Keratinocyte (primary cell): ENCODE results near the gene CRHR2. TPM values are rescaled to one million over a fixed set of nuclear protein-coding genes. Genes with fewer than 3 reads are reported as not detected.

Source experiments
- DNase-seq: peaks from one replicate; pipeline ENCODE4 v3.0.0-alpha.2; 2011; ENCODE audit warnings: low read depth, missing footprints, low spot score
- FAIRE-seq: peaks from 2 replicates; lab custom pipeline; 2011; peaks lifted over from hg19 to GRCh38; lab: Jason Lieb, UNC
- H2AFZ ChIP-seq: 2 replicates; pipeline ENCODE4 v1.6.0; 2012; ENCODE audit warnings: low read length, control low read depth, inconsistent platforms; ENCODE audit not compliant: control insufficient read depth
- H3K27ac ChIP-seq: 2 replicates; pipeline ENCODE4 v1.5.1; 2011; ENCODE audit warnings: low read length; ENCODE audit not compliant: control insufficient read depth, insufficient read depth
- H3K27me3 ChIP-seq: 3 replicates; pipeline ENCODE4 v1.6.0; 2011; ENCODE audit warnings: low read length; ENCODE audit not compliant: control insufficient read depth, insufficient read depth; ENCODE audit errors: extremely low read depth
- H3K36me3 ChIP-seq, 2 experiments: 2 replicates in 1 of 2; 3 replicates in 1 of 2; pipeline ENCODE4 v1.5.1; 2011; ENCODE audit warnings: low read length in 2 of 2, mild to moderate bottlenecking in 1 of 2; ENCODE audit not compliant: control insufficient read depth in 2 of 2, insufficient read depth in 2 of 2; ENCODE audit errors: extremely low read depth in 1 of 2
- H3K4me1 ChIP-seq: 3 replicates; pipeline ENCODE4 v1.5.1; 2011; ENCODE audit warnings: low read length; ENCODE audit not compliant: control insufficient read depth, insufficient read depth; ENCODE audit errors: extremely low read depth
- H3K4me2 ChIP-seq: 3 replicates; pipeline ENCODE4 v1.6.0; 2011; ENCODE audit warnings: low read depth, low read length; ENCODE audit not compliant: control insufficient read depth, insufficient read depth; ENCODE audit errors: extremely low read depth
- H3K4me3 ChIP-seq, 3 experiments: fragments of 200-600 bp in 1 of 3; sonication (generic) in 1 of 3; 2 replicates in 2 of 3; 3 replicates in 1 of 3; pipeline ENCODE4 v1.5.1; 2011 to 2016; ENCODE audit warnings: low read length in 3 of 3, mild to moderate bottlenecking in 3 of 3, control low read depth in 2 of 3, inconsistent platforms in 1 of 3, low read depth in 1 of 3, mixed read lengths in 1 of 3, mixed run types in 1 of 3, moderate library complexity in 1 of 3; ENCODE audit not compliant: control insufficient read depth in 2 of 3, insufficient read depth in 2 of 3; ENCODE audit errors: extremely low read depth in 1 of 3
- H3K79me2 ChIP-seq: 2 replicates; pipeline ENCODE4 v1.6.0; 2012; ENCODE audit warnings: low read length; ENCODE audit not compliant: control insufficient read depth, insufficient read depth
- H3K9ac ChIP-seq: 3 replicates; pipeline ENCODE4 v1.6.0; 2011; ENCODE audit warnings: low read length; ENCODE audit not compliant: control insufficient read depth, insufficient read depth; ENCODE audit errors: extremely low read depth
- H3K9me1 ChIP-seq: 3 replicates; pipeline ENCODE4 v1.6.0; 2011; ENCODE audit warnings: low read length; ENCODE audit not compliant: control insufficient read depth, insufficient read depth; ENCODE audit errors: extremely low read depth
- H3K9me3 ChIP-seq: 2 replicates; pipeline ENCODE4 v1.5.1; 2012; ENCODE audit warnings: low read depth, low read length; ENCODE audit not compliant: control insufficient read depth
- H4K20me1 ChIP-seq: 3 replicates; pipeline ENCODE4 v1.6.0; 2011; ENCODE audit warnings: low read length; ENCODE audit not compliant: control insufficient read depth, insufficient read depth; ENCODE audit errors: extremely low read depth
- CTCF ChIP-seq, 3 experiments: IDR thresholded peaks in 1 of 3; conservative IDR thresholded peaks in 1 of 3; optimal IDR thresholded peaks in 1 of 3; 2 replicates in 2 of 3; 3 replicates in 1 of 3; pipeline versions ENCODE3 to v1.5.1; 2011; ENCODE audit warnings: low read length in 3 of 3, mild to moderate bottlenecking in 3 of 3, moderate library complexity in 2 of 3, control low read depth in 1 of 3, inconsistent platforms in 1 of 3; ENCODE audit not compliant: insufficient read depth in 2 of 3; ENCODE audit errors: extremely low read depth in 1 of 3
- EZH2 ChIP-seq: IDR thresholded peaks from one replicate; pipeline ENCODE4 v1.6.1; 2012; ENCODE audit warnings: inconsistent platforms, mild to moderate bottlenecking, low read length, moderate library complexity
- dilution Hi-C: fragments of 300-500 bp; cut with MboI; formaldehyde crosslinking; loops from one replicate; pipeline ENCODE4 v1.7.0; 2020; ENCODE audit warnings: low sequenced_read_pairs; ENCODE audit not compliant: extremely low pct_ligation_motif_present
- polyA plus RNA-seq, 5 experiments: library from polyadenylated mRNA; depleted of rRNA in 3 of 5; stranded (reverse) in 3 of 5; stranded (forward) in 1 of 5; unstranded in 1 of 5; fragments of >200 nt; gene quantifications; 1 replicate in 1 of 5; 2 replicates in 3 of 5; 3 replicates in 1 of 5; pipeline versions ENCODE4 v1.2.1 to v1.2.3, GENCODE V29; 2011 to 2012; ENCODE audit warnings: missing spikeins in 2 of 5, low read depth in 1 of 5, low replicate concordance in 1 of 5

Gene CRHR2
- polyA plus RNA-seq, 1 donor (not counting 4 experiments of a cell fraction or from before 2014, with no cell fraction given), result not detected

GRCh38 chr7:30709549-30709948, 27.3 kb upstream of the CRHR2 start:
- TF ChIP-seq CTCF (optimal IDR thresholded peaks at IDR 0.05 in 1 of 3, IDR thresholded peaks at IDR 0.05 in 1 of 3, conservative IDR thresholded peaks at IDR 0.05 in 1 of 3; ENCODE audit: extremely low read depth in 1 of 3, insufficient read depth in 2 of 3, low read length in 3 of 3) (no peak), EZH2 (no peak)
- H3K79me2 ChIP-seq, result no peaks in the 10 kb centered on the region
- no peaks in the 10 kb centered on the region for H3K36me3 ChIP-seq
- H3K27ac ChIP-seq, result no peak overlapping the region
- dilution Hi-C loops, result no loop called here
- no peak overlapping the region for H2AFZ ChIP-seq
- H3K27me3 ChIP-seq, result peaks cover 10% of the 10 kb centered on the region
- H3K9me1 ChIP-seq, result no peaks in the 10 kb centered on the region
- DNase-seq (no peak), FAIRE-seq (no peak)
- no peaks in the 10 kb centered on the region for H4K20me1 ChIP-seq
- H3K4me3 ChIP-seq, result no peak overlapping the region
- no peak overlapping the region for H3K9ac ChIP-seq
- no peaks in the 10 kb centered on the region for H3K9me3 ChIP-seq
- H3K4me1 ChIP-seq, result no peaks in the 10 kb centered on the region
- no peak overlapping the region for H3K4me2 ChIP-seq

GRCh38 chr7:30708983-30709382, 26.7 kb upstream of the CRHR2 start:
- TF ChIP-seq CTCF (optimal IDR thresholded peaks at IDR 0.05 in 1 of 3, IDR thresholded peaks at IDR 0.05 in 1 of 3, conservative IDR thresholded peaks at IDR 0.05 in 1 of 3; ENCODE audit: extremely low read depth in 1 of 3, insufficient read depth in 2 of 3, low read length in 3 of 3) (no peak), EZH2 (no peak)
- DNase-seq, result no peak
- H2AFZ ChIP-seq, result no peak overlapping the region
- H3K27ac ChIP-seq, result no peak overlapping the region
- H4K20me1 ChIP-seq, result no peaks in the 10 kb centered on the region
- dilution Hi-C loops, result no loop called here
- H3K4me1 ChIP-seq, result no peaks in the 10 kb centered on the region
- peaks cover 10% of the 10 kb centered on the region for H3K27me3 ChIP-seq
- H3K9ac ChIP-seq, result no peak overlapping the region
- H3K4me2 ChIP-seq, result no peak overlapping the region
- no peaks in the 10 kb centered on the region for H3K9me3 ChIP-seq
- H3K79me2 ChIP-seq, result no peaks in the 10 kb centered on the region
- H3K9me1 ChIP-seq, result no peaks in the 10 kb centered on the region
- no peak for FAIRE-seq
- no peak overlapping the region for H3K4me3 ChIP-seq
- H3K36me3 ChIP-seq, result no peaks in the 10 kb centered on the region
